GM12891 (cell line): Measurements from ENCODE around the gene TMEM239.

Experiments used
- POLR2A ChIP-seq: IDR thresholded peaks from 2 replicates; pipeline ENCODE4 v1.6.1; 2011; ENCODE audit warnings: low read depth, low read length, control low read depth
- POLR2AphosphoS5 ChIP-seq: IDR thresholded peaks from 2 replicates; pipeline ENCODE4 v1.6.1; 2011; ENCODE audit warnings: low read depth, low read length, control low read depth

DNA sequence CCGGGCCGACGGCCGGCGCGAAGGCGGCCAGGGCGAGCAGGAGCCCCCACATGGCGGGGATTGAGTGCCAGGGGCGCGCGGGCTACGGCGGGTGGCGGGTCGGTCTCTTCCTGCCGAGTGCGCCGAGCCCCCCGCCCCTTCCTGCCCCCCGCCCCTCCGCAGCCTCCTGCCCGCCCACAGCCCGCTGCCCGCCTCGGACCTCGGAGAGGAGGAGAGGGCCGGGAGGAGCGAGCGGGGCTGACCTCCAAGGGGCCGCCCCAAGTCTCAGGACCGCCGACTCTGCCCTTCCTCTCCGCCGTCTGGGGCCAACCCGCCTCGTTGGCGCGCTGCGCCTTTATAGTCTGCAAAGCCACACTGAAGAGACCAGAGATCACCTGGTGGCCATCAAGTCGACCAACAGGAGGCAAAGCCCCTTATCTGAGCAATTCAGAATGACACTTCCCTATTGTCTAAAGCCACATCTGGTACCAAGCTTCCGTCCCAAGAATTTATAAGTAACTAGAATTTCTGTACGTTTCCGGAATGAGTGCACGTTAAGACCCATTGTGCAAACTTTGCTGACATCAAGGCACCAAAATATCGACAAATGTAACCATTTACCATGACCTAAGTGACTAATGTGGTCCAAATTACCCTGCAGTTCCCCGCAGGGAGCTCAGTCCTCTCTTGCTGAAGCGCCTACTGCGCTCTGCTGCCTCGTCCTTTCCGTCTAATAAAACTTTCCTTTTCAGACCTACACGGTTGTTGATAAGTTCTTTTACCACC is 15.5 kb upstream of the TMEM239 start, which contains the start of gene CPXM1:
- TF ChIP-seq POLR2A (no peak), POLR2AphosphoS5 (no peak)
